ENCODE measurements around the gene STK33. TPM values are rescaled to one million over a fixed set of nuclear protein-coding genes. Genes with fewer than 3 reads are reported as not detected.

The STK33 gene
- total and polyA plus RNA-seq, 12 donors, result 6.8 to 36.0 (median 17.2) TPM

DNA sequence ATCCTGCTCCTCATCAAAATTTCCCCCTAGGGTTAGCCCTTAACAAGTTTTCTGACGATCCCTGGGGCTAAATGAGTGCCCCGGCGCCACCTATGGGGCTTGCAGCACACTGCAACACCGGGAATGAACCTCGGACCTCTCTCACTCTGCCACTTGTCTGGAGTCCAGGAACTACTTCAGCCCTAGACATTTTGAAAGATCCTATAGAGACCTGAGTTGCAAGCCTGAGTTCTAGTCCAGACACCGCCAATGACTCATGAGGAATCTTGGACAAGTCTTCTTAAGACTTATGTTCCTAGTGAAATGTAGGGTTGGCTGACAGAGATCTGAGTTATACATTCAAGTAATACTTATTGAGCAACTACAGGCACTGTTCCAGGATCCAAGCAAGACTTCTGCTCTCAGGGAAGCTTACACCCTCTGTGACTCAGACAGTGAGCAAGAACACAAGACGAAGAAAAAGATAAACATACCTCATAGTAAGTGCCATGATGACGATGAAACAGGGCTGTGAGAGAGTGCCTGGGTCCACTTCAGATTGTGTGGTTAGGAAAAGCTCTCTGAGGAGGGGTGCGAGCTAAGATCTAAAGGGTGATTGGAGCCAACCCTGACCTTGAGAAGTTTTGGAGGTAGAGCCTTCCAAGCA, 10.2 kb upstream of the STK33 start:
- Histone ChIP-seq H3K4me3 (no peak overlapping the region), H3K9me3 (replicated peaks in 1 of 3) (no peaks in the 10 kb centered on the region), H3K27me3 (no peaks in the 10 kb centered on the region), H3K4me1 (replicated peaks in 1 of 2) (peaks cover 0 to 7% of the 10 kb centered on the region in 2 donors), H3K36me3 (replicated peaks in 1 of 2) (no peaks in the 10 kb centered on the region), H3K27ac (peak overlapping the region in 4 of 5 donors; percentile 9 to 56 (median 50))
- peak; percentile 51 to 67 (median 61) for TF ChIP-seq CTCF (IDR thresholded peaks at IDR 0.05)
- no peak for TF ChIP-seq POLR2A (IDR thresholded peaks at IDR 0.05)
- intact Hi-C loops (cut with DNase I), result no loop called here
- 14 to 21% (median 16%) methylated on average over 7 to 9 of the region's 9 CpGs for WGBS, 4 donors
- peak; percentile 60 to 82 (median 78) for DNase-seq

DNA sequence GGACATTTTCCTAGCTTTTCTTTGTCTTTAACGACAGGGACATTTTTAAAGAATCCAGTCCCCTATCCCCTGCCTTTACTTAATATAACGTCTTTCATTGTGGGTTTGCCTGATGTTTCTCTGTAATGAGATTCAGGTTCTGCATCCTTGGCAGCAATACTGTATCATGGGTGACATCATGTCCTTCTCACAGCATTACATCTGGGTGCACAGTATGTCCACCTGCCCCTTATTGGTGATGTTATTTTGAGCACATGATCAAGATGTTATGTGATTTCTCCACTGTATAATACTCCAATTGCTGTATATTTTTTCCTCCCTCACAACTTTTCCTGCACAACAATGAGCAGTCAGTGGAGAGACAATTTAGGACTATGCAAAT, 9.7 kb upstream of the STK33 start:
- no peaks in the 10 kb centered on the region for H3K36me3 ChIP-seq (replicated peaks in 1 of 2)
- no peaks in the 10 kb centered on the region for H3K27me3 ChIP-seq
- H3K9me3 ChIP-seq (replicated peaks in 1 of 3), result no peaks in the 10 kb centered on the region
- intact Hi-C loops (cut with DNase I), result no loop called here
- DNase-seq, result no peak
- H3K4me1 ChIP-seq (replicated peaks in 1 of 2), result peaks cover 0 to 4% of the 10 kb centered on the region in 2 donors
- no peak for TF ChIP-seq CTCF (IDR thresholded peaks at IDR 0.05)
- TF ChIP-seq POLR2A (IDR thresholded peaks at IDR 0.05), result no peak
- 69 to 78% (median 75%) methylated on average over 2 of the region's 2 CpGs for WGBS, 4 donors
- no peak overlapping the region for H3K4me3 ChIP-seq
- no peak overlapping the region for H3K27ac ChIP-seq

GRCh38 chr11:8601376-8602133, 7.5 kb upstream of the STK33 start:
- WGBS, 4 donors, result 81 to 86% (median 83%) methylated on average over 9 of the region's 9 CpGs
- Histone ChIP-seq H3K9me3 (replicated peaks in 1 of 3) (no peaks in the 10 kb centered on the region), H3K36me3 (replicated peaks in 1 of 2) (no peaks in the 10 kb centered on the region), H3K4me1 (replicated peaks in 1 of 2) (no peaks in the 10 kb centered on the region), H3K4me3 (no peak overlapping the region), H3K27ac (no peak overlapping the region), H3K27me3 (no peaks in the 10 kb centered on the region)
- DNase-seq, result no peak
- no peak for TF ChIP-seq POLR2A (IDR thresholded peaks at IDR 0.05)
- TF ChIP-seq CTCF (IDR thresholded peaks at IDR 0.05), result no peak
- intact Hi-C loops (cut with DNase I), result no loop called here

GRCh38 chr11:8598506-8598905, 4.5 kb upstream of the STK33 start:
- no peak overlapping the region for H3K27ac ChIP-seq
- peaks cover 0 to 5% of the 10 kb centered on the region in 2 donors for H3K4me1 ChIP-seq (replicated peaks in 1 of 2)
- DNase-seq, result no peak
- 86 to 95% (median 88%) methylated on average over 1 of the region's 1 CpG for WGBS, 4 donors
- TF ChIP-seq CTCF (IDR thresholded peaks at IDR 0.05) (no peak), POLR2A (IDR thresholded peaks at IDR 0.05) (no peak)
- intact Hi-C loops (cut with DNase I), result no loop called here
- no peaks in the 10 kb centered on the region for H3K36me3 ChIP-seq (replicated peaks in 1 of 2)
- H3K9me3 ChIP-seq (replicated peaks in 1 of 3), result no peaks in the 10 kb centered on the region
- no peak overlapping the region for H3K4me3 ChIP-seq
- no peaks in the 10 kb centered on the region for H3K27me3 ChIP-seq

Data from adrenal gland (tissue), 12 donors.